NOMO-1 (cell line): Measurements from ENCODE around the gene CCNB3.

Experiments used
- DNase-seq, 2 experiments: peaks; one replicate each; lab custom pipeline; 2025; ENCODE audit not compliant: unreplicated experiment in 2 of 2; lab: John Stamatoyannopoulos, UW

The CCNB3 gene

GRCh38 chrX:50333308-50333707 lies 128.7 kb downstream of the CCNB3 start:
- DNase-seq: no peak

- DNase-seq: no peak
These were observed 139.4 kb downstream of the CCNB3 start for GRCh38 chrX:50343917-50344316.

- DNase-seq: peak; percentile 5 to 31
These were observed 168.4 kb downstream of the CCNB3 start for GRCh38 chrX:50372966-50373365.

GRCh38 chrX:50375481-50376267 lies 171.1 kb downstream of the CCNB3 start:
- no peak for DNase-seq

GRCh38 chrX:50381729-50382415 lies 177.3 kb downstream of the CCNB3 start:
- DNase-seq: no peak

GRCh38 chrX:50386520-50386919 lies 182.0 kb downstream of the CCNB3 start:
- no peak for DNase-seq

- no peak for DNase-seq
These were observed 189.3 kb downstream of the CCNB3 start for GRCh38 chrX:50393902-50394301.
